Neuron (in vitro differentiated cells): ENCODE data around the gene KRTAP5-2.

Experiments used
- H2AFZ ChIP-seq: one replicate; pipeline ENCODE4 v1.6.1; 2013; ENCODE audit warnings: low read depth, mild to moderate bottlenecking, inconsistent platforms, low read length, moderate library complexity
- H3K27me3 ChIP-seq: one replicate; pipeline ENCODE4 v1.6.1; 2013; ENCODE audit warnings: low read length; ENCODE audit not compliant: insufficient read depth
- H3K36me3 ChIP-seq: one replicate; pipeline ENCODE4 v1.6.1; 2013; ENCODE audit warnings: low read length; ENCODE audit not compliant: insufficient read depth
- H3K4me1 ChIP-seq: one replicate; pipeline ENCODE4 v1.6.1; 2013; ENCODE audit warnings: low read length; ENCODE audit not compliant: insufficient read depth
- H3K4me3 ChIP-seq: 2 replicates; pipeline ENCODE4 v1.5.1; 2013; ENCODE audit warnings: mild to moderate bottlenecking, low read length, moderate library complexity
- H3K9me3 ChIP-seq: one replicate; pipeline ENCODE4 v1.6.1; 2013; ENCODE audit warnings: low read length

The KRTAP5-2 gene

GRCh38 chr11:1566381-1567051 is 31.6 kb downstream of the KRTAP5-2 start:
- peaks cover 42% of the 10 kb centered on the region for H3K4me1 ChIP-seq
- peaks cover 63% of the 10 kb centered on the region for H3K27me3 ChIP-seq
- no peaks in the 10 kb centered on the region for H3K36me3 ChIP-seq
- no peak overlapping the region for H3K4me3 ChIP-seq
- no peak overlapping the region for H2AFZ ChIP-seq
- no peaks in the 10 kb centered on the region for H3K9me3 ChIP-seq

GRCh38 chr11:1565904-1566247 is 32.2 kb downstream of the KRTAP5-2 start:
- H3K4me3 ChIP-seq, result no peak overlapping the region
- H3K4me1 ChIP-seq, result peaks cover 39% of the 10 kb centered on the region
- H3K27me3 ChIP-seq, result peaks cover 62% of the 10 kb centered on the region
- H2AFZ ChIP-seq, result no peak overlapping the region
- no peaks in the 10 kb centered on the region for H3K36me3 ChIP-seq
- no peaks in the 10 kb centered on the region for H3K9me3 ChIP-seq

- Histone ChIP-seq H2AFZ (no peak overlapping the region), H3K4me1 (peaks cover 35% of the 10 kb centered on the region), H3K9me3 (no peaks in the 10 kb centered on the region), H3K4me3 (no peak overlapping the region), H3K36me3 (no peaks in the 10 kb centered on the region), H3K27me3 (peaks cover 63% of the 10 kb centered on the region)
Observed at GRCh38 chr11:1565173-1565903, 32.8 kb downstream of the KRTAP5-2 start.

- Histone ChIP-seq H3K9me3 (no peaks in the 10 kb centered on the region), H3K4me3 (no peak overlapping the region), H2AFZ (no peak overlapping the region), H3K27me3 (peaks cover 60% of the 10 kb centered on the region), H3K36me3 (no peaks in the 10 kb centered on the region), H3K4me1 (peaks cover 31% of the 10 kb centered on the region)
Observed at GRCh38 chr11:1564535-1565172, 33.4 kb downstream of the KRTAP5-2 start.

GRCh38 chr11:1563697-1564534 is 34.2 kb downstream of the KRTAP5-2 start:
- Histone ChIP-seq H3K4me3 (no peak overlapping the region), H3K27me3 (peaks cover 59% of the 10 kb centered on the region), H3K9me3 (no peaks in the 10 kb centered on the region), H3K36me3 (no peaks in the 10 kb centered on the region), H3K4me1 (peaks cover 29% of the 10 kb centered on the region), H2AFZ (no peak overlapping the region)

- Histone ChIP-seq H3K4me3 (no peak overlapping the region), H3K4me1 (peaks cover 22% of the 10 kb centered on the region), H3K27me3 (peaks cover 59% of the 10 kb centered on the region), H3K9me3 (no peaks in the 10 kb centered on the region), H3K36me3 (no peaks in the 10 kb centered on the region), H2AFZ (no peak overlapping the region)
Observed at GRCh38 chr11:1563149-1563638, 34.9 kb downstream of the KRTAP5-2 start.

GRCh38 chr11:1562469-1563148 is 35.5 kb downstream of the KRTAP5-2 start:
- Histone ChIP-seq H3K36me3 (no peaks in the 10 kb centered on the region), H3K4me3 (no peak overlapping the region), H3K27me3 (peaks cover 62% of the 10 kb centered on the region), H2AFZ (no peak overlapping the region), H3K9me3 (no peaks in the 10 kb centered on the region), H3K4me1 (peaks cover 16% of the 10 kb centered on the region)

- H3K4me3 ChIP-seq, result no peak overlapping the region
- peaks cover 57% of the 10 kb centered on the region for H3K27me3 ChIP-seq
- H3K9me3 ChIP-seq, result no peaks in the 10 kb centered on the region
- H2AFZ ChIP-seq, result no peak overlapping the region
- no peaks in the 10 kb centered on the region for H3K36me3 ChIP-seq
- peaks cover 12% of the 10 kb centered on the region for H3K4me1 ChIP-seq
Observed at GRCh38 chr11:1561955-1562354, 36.1 kb downstream of the KRTAP5-2 start.

- no peak overlapping the region for H3K4me3 ChIP-seq
- H3K9me3 ChIP-seq, result no peaks in the 10 kb centered on the region
- H3K4me1 ChIP-seq, result peaks cover 12% of the 10 kb centered on the region
- no peaks in the 10 kb centered on the region for H3K36me3 ChIP-seq
- H2AFZ ChIP-seq, result no peak overlapping the region
- H3K27me3 ChIP-seq, result peaks cover 52% of the 10 kb centered on the region
Observed at GRCh38 chr11:1561266-1561665, 36.8 kb downstream of the KRTAP5-2 start.

GRCh38 chr11:1560649-1561251 is 37.3 kb downstream of the KRTAP5-2 start:
- Histone ChIP-seq H3K9me3 (no peaks in the 10 kb centered on the region), H2AFZ (no peak overlapping the region), H3K4me3 (no peak overlapping the region), H3K36me3 (no peaks in the 10 kb centered on the region), H3K4me1 (peaks cover 12% of the 10 kb centered on the region), H3K27me3 (peaks cover 48% of the 10 kb centered on the region)

- Histone ChIP-seq H3K36me3 (no peaks in the 10 kb centered on the region), H3K9me3 (no peaks in the 10 kb centered on the region), H2AFZ (no peak overlapping the region), H3K27me3 (peaks cover 49% of the 10 kb centered on the region), H3K4me1 (peaks cover 12% of the 10 kb centered on the region), H3K4me3 (no peak overlapping the region)
Observed at GRCh38 chr11:1560002-1560648, 38.0 kb downstream of the KRTAP5-2 start.
